Dermis blood vessel endothelial cell (primary cell): ENCODE results near the gene ADAMTS12. TPM values are rescaled to one million over a fixed set of nuclear protein-coding genes. Genes with fewer than 3 reads are reported as not detected.

ENCODE experiments used
- total RNA-seq: library from RNA; depleted of rRNA; stranded (reverse); fragments of >200 nt; gene quantifications from 2 replicates; pipeline ENCODE4 v1.2.3, GENCODE V29; 2014

The ADAMTS12 gene
- total RNA-seq, 1 donor from 2014 or later = 1.0 TPM

Other genes starting within 250 kb of the ADAMTS12 start
- not detected in 2 replicates for gene RXFP3, start 44.4 kb upstream of the ADAMTS12 start, total RNA-seq
- 0.09 TPM in 1 of 2 replicates, not detected in the other for gene SLC45A2, start 92.7 kb upstream of the ADAMTS12 start, total RNA-seq
- gene AMACR, start 116.1 kb upstream of the ADAMTS12 start, total RNA-seq = 18.9 and 21.7 TPM in 2 replicates
- under 0.01 and 0.51 TPM in 2 replicates for gene C1QTNF3, start 151.2 kb upstream of the ADAMTS12 start, total RNA-seq